PC-9 (cell line): Measurements from ENCODE around the gene FOLR1. TPM values are rescaled to one million over a fixed set of nuclear protein-coding genes. Genes with fewer than 3 reads are reported as not detected.
"Not testable (repeated sequence)": the region's sequence is repeated elsewhere in the genome, so short reads cannot be mapped to it uniquely, and the experiment has no call there.

Experiments
- BruUV-seq: library from RNA; stranded (reverse); fragments of 400-500 nt; replicated peaks from 2 replicates; lab custom pipeline; 2021; lab: Mats Ljungman, UMichigan
- CTCF ChIA-PET: fragments of 300-600 bp; sonication (Branson Sonifier 250); formaldehyde crosslinking; loops from one replicate; lab custom pipeline; 2022; ENCODE audit warnings: antibody characterized with exemption; lab: Charles Lee
- POLR2A ChIA-PET: fragments of 300-600 bp; sonication (Branson Sonifier 250); formaldehyde crosslinking; loops from one replicate; lab custom pipeline; 2022; ENCODE audit warnings: antibody characterized with exemption; ENCODE audit not compliant: unreplicated experiment; lab: Charles Lee
- DNase-seq, 2 experiments: peaks; one replicate each; pipeline versions ENCODE4 v3.0.0 to v3.0.0-alpha.2; 2015 to 2022; ENCODE audit warnings: mixed read lengths in 1 of 2
- H2AFZ ChIP-seq: fragments of 200-600 bp; sonication (generic); 2 replicates; pipeline ENCODE4 v1.8.1; 2017; ENCODE audit warnings: antibody characterized with exemption
- H3F3A ChIP-seq: fragments of 200-600 bp; sonication (generic); 2 replicates; pipeline ENCODE4 v1.8.1; 2017; ENCODE audit warnings: antibody characterized with exemption, mild to moderate bottlenecking, low read depth; ENCODE audit not compliant: insufficient read depth
- H3K27ac ChIP-seq: fragments of 200-600 bp; sonication (generic); 2 replicates; pipeline ENCODE4 v1.6.1; 2016; ENCODE audit warnings: mixed run types
- H3K27me3 ChIP-seq: fragments of 200-600 bp; sonication (generic); 2 replicates; pipeline ENCODE4 v1.6.1; 2016; ENCODE audit warnings: low read depth, mixed run types; ENCODE audit not compliant: insufficient read depth
- H3K36me3 ChIP-seq: fragments of 200-600 bp; sonication (generic); 2 replicates; pipeline ENCODE4 v1.6.1; 2016; ENCODE audit warnings: low read depth, mixed run types
- H3K4me1 ChIP-seq: fragments of 200-600 bp; sonication (generic); replicated peaks from 2 replicates; pipeline ENCODE4 v1.6.1; 2016; ENCODE audit warnings: mixed run types; ENCODE audit not compliant: insufficient read depth
- H3K4me2 ChIP-seq: fragments of 200-600 bp; sonication (generic); 2 replicates; pipeline ENCODE4 v1.6.1; 2017; ENCODE audit warnings: mixed run types
- H3K4me3 ChIP-seq: fragments of 200-600 bp; sonication (generic); 2 replicates; pipeline ENCODE4 v1.6.1; 2016; ENCODE audit warnings: mixed run types
- H3K79me2 ChIP-seq: fragments of 200-600 bp; sonication (generic); 2 replicates; pipeline ENCODE4 v1.6.1; 2017; ENCODE audit warnings: low read depth, mixed run types
- H3K9me2 ChIP-seq: fragments of 200-600 bp; sonication (generic); 2 replicates; pipeline ENCODE4 v1.8.1; 2017; ENCODE audit warnings: mild to moderate bottlenecking; ENCODE audit not compliant: insufficient read depth
- H3K9me3 ChIP-seq: fragments of 200-600 bp; sonication (generic); 2 replicates; pipeline ENCODE4 v1.8.1; 2016; ENCODE audit warnings: low read depth; ENCODE audit not compliant: insufficient read depth
- H4K20me1 ChIP-seq: fragments of 200-600 bp; sonication (generic); 2 replicates; pipeline ENCODE4 v1.8.1; 2017; ENCODE audit not compliant: insufficient read depth
- CTCF ChIP-seq: fragments of 200-600 bp; sonication (generic); conservative IDR thresholded peaks from 2 replicates; pipeline ENCODE4 v1.6.1; 2017; ENCODE audit warnings: mixed run types, antibody characterized with exemption, mild to moderate bottlenecking, moderate library complexity
- EZH2 ChIP-seq: fragments of 200-600 bp; sonication (generic); IDR thresholded peaks from 2 replicates; pipeline ENCODE4 v1.8.0; 2017; ENCODE audit warnings: antibody characterized with exemption, low read depth
- intact Hi-C: fragments of 100-400 bp; cut with micrococcal nuclease; formaldehyde crosslinking; loops from one replicate; pipeline ENCODE4 v1.10.0; 2022; ENCODE audit not compliant: unreplicated experiment
- total RNA-seq: library from RNA; stranded (reverse); gene quantifications from 2 replicates; pipeline ENCODE4 v1.2.3, GENCODE V29; 2021

The FOLR1 gene
- total RNA-seq, 1 experiment from 2014 or later: 4.7 TPM

GRCh38 chr11:72162891-72163492 lies 28.9 kb upstream of the FOLR1 start:
- no peak overlapping the region for H3K27ac ChIP-seq
- intact Hi-C loops: no loop called here
- no peaks in the 10 kb centered on the region for H4K20me1 ChIP-seq
- DNase-seq: no peak
- H3K27me3 ChIP-seq: 0 out of 2 replicates have a peak, but pooled peaks cover 23% of the 10 kb centered on the region
- ChIA-PET POLR2A (no interaction called here), CTCF (no interaction called here)
- BruUV-seq: no TSS peak
- no peak overlapping the region for H2AFZ ChIP-seq
- H3K79me2 ChIP-seq: no peaks in the 10 kb centered on the region
- no peaks in the 10 kb centered on the region for H3K36me3 ChIP-seq
- no peak overlapping the region for H3K4me2 ChIP-seq
- no peaks in the 10 kb centered on the region for H3K9me3 ChIP-seq
- no peak overlapping the region for H3K4me3 ChIP-seq
- H3K9me2 ChIP-seq: no peaks in the 10 kb centered on the region
- H3K4me1 ChIP-seq: no peaks in the 10 kb centered on the region
- no peaks in the 10 kb centered on the region for H3F3A ChIP-seq
- TF ChIP-seq EZH2 (no peak), CTCF (no peak)

GRCh38 chr11:72164187-72164586 lies 27.8 kb upstream of the FOLR1 start:
- H3K9me2 ChIP-seq, DNase-seq, H2AFZ ChIP-seq, H3K9me3 ChIP-seq, H3K27ac ChIP-seq, POLR2A ChIA-PET, intact Hi-C loops, H4K20me1 ChIP-seq, BruUV-seq, H3K4me3 ChIP-seq, CTCF ChIA-PET, H3F3A ChIP-seq, H3K79me2 ChIP-seq, H3K4me2 ChIP-seq, H3K36me3 ChIP-seq, H3K4me1 ChIP-seq: not testable (repeated sequence)
- 0 out of 2 replicates have a peak, but pooled peaks cover 23% of the 10 kb centered on the region for H3K27me3 ChIP-seq

- H4K20me1 ChIP-seq, DNase-seq, H3K4me3 ChIP-seq, H3K27ac ChIP-seq, H3K79me2 ChIP-seq, H3K4me1 ChIP-seq, H3K9me2 ChIP-seq, CTCF ChIA-PET, BruUV-seq, H2AFZ ChIP-seq, H3K9me3 ChIP-seq, H3K4me2 ChIP-seq, intact Hi-C loops, H3F3A ChIP-seq, H3K36me3 ChIP-seq: not testable (repeated sequence)
- peaks cover 23% of the 10 kb centered on the region; the same call in 1 of the 2 replicates for H3K27me3 ChIP-seq
- POLR2A ChIA-PET: interaction anchor here (0.7 kb wide), 1 partner anchor 19 kb away, joined by 3 read pairs; no protein-coding TSS in a partner anchor
These were observed 22.8 kb upstream of the FOLR1 start for GRCh38 chr11:72169046-72169555.

GRCh38 chr11:72169754-72170153 lies 22.2 kb upstream of the FOLR1 start:
- H3K27me3 ChIP-seq: peaks cover 21% of the 10 kb centered on the region; the same call in 1 of the 2 replicates
- CTCF ChIA-PET, H3K36me3 ChIP-seq, H3K4me1 ChIP-seq, H3K79me2 ChIP-seq, H2AFZ ChIP-seq, H3K27ac ChIP-seq, H3K4me3 ChIP-seq, H3K9me2 ChIP-seq, intact Hi-C loops, BruUV-seq, H3F3A ChIP-seq, H3K4me2 ChIP-seq, DNase-seq, H4K20me1 ChIP-seq, H3K9me3 ChIP-seq: not testable (repeated sequence)
- POLR2A ChIA-PET: interaction anchor here (0.7 kb wide), 1 partner anchor 18 kb away, joined by 3 read pairs; no protein-coding TSS in a partner anchor

- H3K9me3 ChIP-seq, BruUV-seq, H3K4me3 ChIP-seq, H4K20me1 ChIP-seq, H2AFZ ChIP-seq, POLR2A ChIA-PET, H3K36me3 ChIP-seq, H3K4me2 ChIP-seq, H3K4me1 ChIP-seq, H3K79me2 ChIP-seq, DNase-seq, CTCF ChIA-PET, H3K27ac ChIP-seq, H3K9me2 ChIP-seq, H3K27me3 ChIP-seq, intact Hi-C loops, H3F3A ChIP-seq: not testable (repeated sequence)
These were observed 19.9 kb upstream of the FOLR1 start for GRCh38 chr11:72172043-72172442.
